ENCODE data around the gene NCAM2. TPM values are rescaled to one million over a fixed set of nuclear protein-coding genes. Genes with fewer than 3 reads are reported as not detected.

NCAM2 gene
- total RNA-seq, 4 donors from 2014 or later = 3.2 to 9.1 (median 4.6) TPM

DNA sequence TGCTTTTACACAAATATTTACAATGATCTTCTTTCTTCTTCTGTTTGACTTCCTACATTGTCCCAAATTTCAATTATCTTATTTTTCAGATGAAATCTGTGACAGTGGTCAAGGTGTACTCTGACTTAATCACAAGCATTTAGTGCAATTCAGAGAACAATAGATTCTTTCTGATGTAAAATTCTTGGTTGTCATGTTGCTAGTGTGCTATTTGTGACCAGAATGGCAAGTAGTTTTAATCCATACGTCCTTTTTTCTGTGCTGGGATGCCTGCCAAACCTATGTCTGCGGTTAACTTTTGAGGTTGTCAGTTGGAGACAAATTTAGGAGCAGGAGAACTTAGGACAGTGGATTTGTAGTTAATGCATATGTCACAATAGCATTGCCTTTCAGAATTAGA, 31.0 kb downstream of the NCAM2 start:
- Histone ChIP-seq H3K4me1 (no peaks in the 10 kb centered on the region), H3K4me3 (no peak overlapping the region), H3K27ac (no peak overlapping the region), H3K9me3 (no peaks in the 10 kb centered on the region), H3K27me3 (no peaks in the 10 kb centered on the region), H3K36me3 (no peaks in the 10 kb centered on the region)
- TF ChIP-seq CTCF (IDR thresholded peaks at IDR 0.05) (no peak), POLR2A (IDR thresholded peaks at IDR 0.05) (no peak), EP300 (IDR thresholded peaks at IDR 0.05) (no peak), POLR2AphosphoS5 (IDR thresholded peaks at IDR 0.05) (no peak)
- ATAC-seq = no peak
- WGBS, 2 donors (ENCODE audit: low coverage in 1 of 2) = 10 to 14% methylated on average over 2 of the region's 2 CpGs

GRCh38 chr21:21030311-21030710, 32.1 kb downstream of the NCAM2 start:
- ATAC-seq = no peak
- Histone ChIP-seq H3K4me1 (no peaks in the 10 kb centered on the region), H3K4me3 (no peak overlapping the region), H3K36me3 (no peaks in the 10 kb centered on the region), H3K27me3 (no peaks in the 10 kb centered on the region), H3K27ac (no peak overlapping the region), H3K9me3 (no peaks in the 10 kb centered on the region)
- no peak for TF ChIP-seq POLR2AphosphoS5 (IDR thresholded peaks at IDR 0.05)
- TF ChIP-seq POLR2A (IDR thresholded peaks at IDR 0.05) = no peak
- no peak for TF ChIP-seq CTCF (IDR thresholded peaks at IDR 0.05)
- TF ChIP-seq EP300 (IDR thresholded peaks at IDR 0.05) = no peak
- WGBS, 2 donors (ENCODE audit: low coverage in 1 of 2) = 77 to 84% methylated on average over 3 to 5 of the region's 5 CpGs

DNA sequence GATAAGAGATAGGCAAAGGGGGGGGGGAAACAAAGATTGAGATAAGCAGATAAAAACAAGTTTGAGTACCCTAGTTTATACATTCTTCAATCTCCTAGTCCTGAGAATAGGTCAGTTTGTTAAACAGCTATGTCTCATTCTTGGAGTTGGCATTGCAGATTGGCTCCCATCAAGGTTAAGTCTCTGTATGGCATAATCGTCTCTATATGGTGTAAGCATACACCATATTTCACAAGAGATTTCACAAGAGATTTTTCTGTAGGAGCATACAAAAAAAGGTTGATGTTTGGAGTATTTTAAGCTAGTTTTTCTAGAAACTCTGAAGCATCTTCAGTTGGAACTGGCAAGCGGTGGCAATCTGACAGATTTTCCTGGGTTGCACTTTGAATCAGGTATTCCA, 35.8 kb downstream of the NCAM2 start:
- Histone ChIP-seq H3K27ac (no peak overlapping the region), H3K36me3 (no peaks in the 10 kb centered on the region), H3K9me3 (no peaks in the 10 kb centered on the region), H3K4me1 (no peaks in the 10 kb centered on the region), H3K27me3 (no peaks in the 10 kb centered on the region), H3K4me3 (no peak overlapping the region)
- no peak for ATAC-seq
- 91 to 94% methylated on average over 2 of the region's 2 CpGs for WGBS, 2 donors (ENCODE audit: low coverage in 1 of 2)
- no peak for TF ChIP-seq POLR2A (IDR thresholded peaks at IDR 0.05)
- no peak for TF ChIP-seq EP300 (IDR thresholded peaks at IDR 0.05)
- no peak for TF ChIP-seq CTCF (IDR thresholded peaks at IDR 0.05)
- no peak for TF ChIP-seq POLR2AphosphoS5 (IDR thresholded peaks at IDR 0.05)

GRCh38 chr21:21039624-21040170, 41.5 kb downstream of the NCAM2 start:
- H3K27ac ChIP-seq = no peak overlapping the region
- no peaks in the 10 kb centered on the region for H3K36me3 ChIP-seq
- H3K4me3 ChIP-seq = no peak overlapping the region
- no peaks in the 10 kb centered on the region for H3K27me3 ChIP-seq
- H3K4me1 ChIP-seq = no peaks in the 10 kb centered on the region
- ATAC-seq = no peak
- TF ChIP-seq POLR2A (IDR thresholded peaks at IDR 0.05) = no peak
- TF ChIP-seq EP300 (IDR thresholded peaks at IDR 0.05) = no peak
- no peak for TF ChIP-seq CTCF (IDR thresholded peaks at IDR 0.05)
- TF ChIP-seq POLR2AphosphoS5 (IDR thresholded peaks at IDR 0.05) = no peak
- WGBS, 2 donors (ENCODE audit: low coverage in 1 of 2) = 83 to 90% methylated on average over 6 of the region's 6 CpGs
- no peaks in the 10 kb centered on the region for H3K9me3 ChIP-seq

GRCh38 chr21:21045518-21045917, 47.3 kb downstream of the NCAM2 start:
- H3K9me3 ChIP-seq = no peaks in the 10 kb centered on the region
- H3K27ac ChIP-seq = no peak overlapping the region
- H3K27me3 ChIP-seq = no peaks in the 10 kb centered on the region
- no peaks in the 10 kb centered on the region for H3K4me1 ChIP-seq
- TF ChIP-seq EP300 (IDR thresholded peaks at IDR 0.05) = no peak
- no peak for TF ChIP-seq CTCF (IDR thresholded peaks at IDR 0.05)
- TF ChIP-seq POLR2AphosphoS5 (IDR thresholded peaks at IDR 0.05) = no peak
- no peak for TF ChIP-seq POLR2A (IDR thresholded peaks at IDR 0.05)
- ATAC-seq = no peak
- WGBS, 2 donors (ENCODE audit: low coverage in 1 of 2) = 64 to 68% methylated on average over 3 of the region's 3 CpGs
- no peak overlapping the region for H3K4me3 ChIP-seq
- H3K36me3 ChIP-seq = no peaks in the 10 kb centered on the region
